ENCODE data around the gene DPM3. TPM values are rescaled to one million over a fixed set of nuclear protein-coding genes. Genes with fewer than 3 reads are reported as not detected.
A peak's percentile ranks its signal among the peaks of the same experiment; 100 is the strongest.

The DPM3 gene
- total and polyA plus RNA-seq, 2 donors (not counting 1 experiment from before 2014, with no cell fraction given), result 39.9 to 97.3 TPM

DNA sequence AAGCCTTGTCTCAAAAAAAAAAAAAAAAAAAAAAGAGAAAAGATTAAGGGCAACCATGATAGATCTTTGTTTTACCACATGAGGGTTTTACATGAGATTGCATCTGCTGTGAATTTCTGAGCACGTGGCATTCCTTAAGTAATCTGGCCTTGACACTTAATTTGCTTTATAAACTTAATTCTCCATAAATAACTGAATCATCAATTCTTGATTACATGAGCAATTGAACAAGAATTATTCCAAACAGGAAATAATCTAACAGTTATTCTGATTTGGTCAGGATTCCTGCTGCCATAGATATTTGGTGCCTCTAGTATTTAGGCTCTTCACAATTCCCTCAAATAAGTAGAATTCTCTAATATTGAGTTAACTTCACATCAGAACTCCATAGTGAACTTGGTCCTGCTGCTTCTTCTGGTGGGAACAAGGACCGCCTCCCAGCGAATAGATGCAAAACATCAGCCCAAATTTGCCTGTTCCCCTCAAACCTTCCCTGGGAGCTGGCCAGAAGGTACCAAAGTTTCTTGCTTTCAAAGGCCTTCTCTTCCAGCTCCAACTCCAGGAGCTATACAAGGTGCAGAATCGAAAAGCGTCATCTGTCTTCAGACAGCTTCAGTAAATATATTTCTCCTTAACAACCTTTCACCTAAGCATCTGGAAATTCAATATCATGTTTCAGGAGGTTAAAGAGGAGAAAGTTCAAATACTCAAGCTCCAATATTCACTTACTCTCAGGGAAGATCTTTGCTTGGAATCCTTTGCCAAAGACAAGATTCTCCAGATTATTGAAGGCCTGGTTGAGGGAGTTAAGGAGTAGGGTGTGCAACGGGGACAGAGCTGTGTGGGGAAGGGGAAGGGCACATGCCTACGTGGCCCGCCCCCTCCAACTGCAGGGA lies 31.8 kb upstream of the DPM3 start:
- peak; percentile 9 for ATAC-seq (ENCODE audit: low read depth)
- Histone ChIP-seq H3K36me3 (replicated peaks in 1 of 2; ENCODE audit: control extremely low read depth in 1 of 2, control insufficient read depth in 1 of 2, extremely low read depth in 1 of 2, insufficient read depth in 2 of 2, low read length in 1 of 2) (peaks cover 0 to 21% of the 10 kb centered on the region in 2 experiments), H3K4me1 (ENCODE audit: control insufficient read depth in 2 of 2, insufficient read depth in 2 of 2, low read length in 2 of 2) (peaks cover 30 to 42% of the 10 kb centered on the region in 2 donors), H3K4me3 (ENCODE audit: control extremely low read depth in 1 of 5, extremely low read depth in 1 of 5, insufficient read depth in 1 of 5, low read depth in 2 of 5, low read length in 4 of 5) (peak overlapping the region; percentile 27 to 95 (median 73)), H2AFZ (ENCODE audit: insufficient read depth, low read depth, low read length, poor library complexity, severe bottlenecking) (peak overlapping the region; percentile 97), H3K9ac (ENCODE audit: low read length) (peak overlapping the region; percentile 91), H3K9me3 (ENCODE audit: control extremely low read depth in 1 of 3, control insufficient read depth in 2 of 3, insufficient read depth in 1 of 3, low read length in 2 of 3) (no peaks in the 10 kb centered on the region), H3K27me3 (replicated peaks in 1 of 4; ENCODE audit: control extremely low read depth in 1 of 4, control insufficient read depth in 3 of 4, insufficient read depth in 4 of 4, low read length in 3 of 4) (no peaks in the 10 kb centered on the region), H3K4me2 (replicated peaks; ENCODE audit: low read depth, low read length, poor library complexity, severe bottlenecking) (peak overlapping the region; percentile 78), H3K79me2 (ENCODE audit: control insufficient read depth, insufficient read depth, low read length) (peaks cover 42% of the 10 kb centered on the region), H3K27ac (ENCODE audit: low read length in 2 of 2) (peak overlapping the region; percentile 89 to 92), H4K20me1 (ENCODE audit: control insufficient read depth, insufficient read depth, low read length, poor library complexity, severe bottlenecking) (no peaks in the 10 kb centered on the region)
- ChIA-PET CTCF (interaction anchor here (0.9 to 12.7 kb wide), 33 partner anchors 9 to 421 kb away, joined by 3 to 307 read pairs (median 5); partner anchors contain the start of genes ADAM15, EFNA4, FLAD1 and MTX1), POLR2A (interaction anchor here (0.6 to 2.1 kb wide), 15 partner anchors 13 to 128 kb away, joined by 3 to 10 read pairs (median 4); partner anchors contain the start of genes DPM3, EFNA1 and SLC50A1)
- Mint-ChIP-seq H3K4me3 (peak overlapping the region; percentile 97), H3K27me3 (no peaks in the 10 kb centered on the region), H3K27ac (peak overlapping the region; percentile 98), H3K9me3 (ENCODE audit: insufficient read depth) (no peaks in the 10 kb centered on the region), H3K4me1 (peaks cover 48% of the 10 kb centered on the region)
- intact Hi-C loops (cut with micrococcal nuclease), result loop anchor here (1.0 to 5.0 kb wide), 5 partner anchors 32 to 613 kb away; partner anchors contain the start of genes CKS1B, DPM3, SHC1 and UBE2Q1
- no peak for DNase-seq
- TF ChIP-seq, protein P1, sequence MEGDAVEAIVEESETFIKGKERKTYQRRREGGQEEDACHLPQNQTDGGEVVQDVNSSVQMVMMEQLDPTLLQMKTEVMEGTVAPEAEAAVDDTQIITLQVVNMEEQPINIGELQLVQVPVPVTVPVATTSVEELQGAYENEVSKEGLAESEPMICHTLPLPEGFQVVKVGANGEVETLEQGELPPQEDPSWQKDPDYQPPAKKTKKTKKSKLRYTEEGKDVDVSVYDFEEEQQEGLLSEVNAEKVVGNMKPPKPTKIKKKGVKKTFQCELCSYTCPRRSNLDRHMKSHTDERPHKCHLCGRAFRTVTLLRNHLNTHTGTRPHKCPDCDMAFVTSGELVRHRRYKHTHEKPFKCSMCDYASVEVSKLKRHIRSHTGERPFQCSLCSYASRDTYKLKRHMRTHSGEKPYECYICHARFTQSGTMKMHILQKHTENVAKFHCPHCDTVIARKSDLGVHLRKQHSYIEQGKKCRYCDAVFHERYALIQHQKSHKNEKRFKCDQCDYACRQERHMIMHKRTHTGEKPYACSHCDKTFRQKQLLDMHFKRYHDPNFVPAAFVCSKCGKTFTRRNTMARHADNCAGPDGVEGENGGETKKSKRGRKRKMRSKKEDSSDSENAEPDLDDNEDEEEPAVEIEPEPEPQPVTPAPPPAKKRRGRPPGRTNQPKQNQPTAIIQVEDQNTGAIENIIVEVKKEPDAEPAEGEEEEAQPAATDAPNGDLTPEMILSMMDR (IDR thresholded peaks at IDR 0.05), result no peak
- no peak for TF ChIP-seq EZH2 (IDR thresholded peaks at IDR 0.05; ENCODE audit: borderline replicate concordance, insufficient read depth, low read depth, low read length, poor library complexity, severe bottlenecking)
- 45% methylated on average over 6 of the region's 8 CpGs for WGBS (ENCODE audit: insufficient coverage)

Data from B cell (primary cell).